ENCODE results near the gene TRPC3.

The TRPC3 gene

GRCh38 chr4:121861426-121861825 is 90.4 kb downstream of the TRPC3 start:
- TF ChIP-seq EZH2phosphoT487 (conservative IDR thresholded peaks at IDR 0.05; ENCODE audit: low read length) (no peak), CTCF (IDR thresholded peaks at IDR 0.05; ENCODE audit: insufficient read depth, low read length, poor library complexity, severe bottlenecking) (no peak)

DNA sequence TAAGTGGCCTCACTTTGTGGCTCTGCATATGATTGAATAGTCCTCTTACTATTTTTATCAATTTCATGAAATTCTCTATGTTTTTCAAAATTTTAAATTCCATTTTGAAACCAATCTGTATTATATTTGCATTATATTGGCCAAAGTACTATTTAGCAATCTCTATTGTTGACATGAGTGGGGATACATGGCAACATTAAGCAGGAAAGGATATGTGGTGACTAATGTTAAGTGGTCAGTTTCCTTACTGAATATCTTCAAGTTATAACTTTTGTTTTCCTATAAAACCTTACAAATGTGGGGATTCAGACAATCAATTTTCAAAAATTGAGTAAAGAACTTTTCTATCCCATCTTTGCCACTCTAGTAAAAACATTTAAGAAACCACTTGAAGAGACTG is 91.7 kb downstream of the TRPC3 start:
- no peaks in the 10 kb centered on the region for H3K36me3 ChIP-seq (ENCODE audit: low read length)
- H2AFZ ChIP-seq (ENCODE audit: low read depth, low read length, severe bottlenecking): no peak overlapping the region
- H3K4me3 ChIP-seq (ENCODE audit: insufficient read depth, low read length, poor library complexity, severe bottlenecking): no peak overlapping the region
- no peak overlapping the region for H3K27ac ChIP-seq (ENCODE audit: low read depth, low read length)
- H4K20me1 ChIP-seq (ENCODE audit: low read depth, low read length): no peaks in the 10 kb centered on the region
- no peaks in the 10 kb centered on the region for H3F3A ChIP-seq (ENCODE audit: insufficient read depth)
- H3K79me2 ChIP-seq (ENCODE audit: insufficient read depth, low read length): no peaks in the 10 kb centered on the region
- no peaks in the 10 kb centered on the region for H3K9me2 ChIP-seq (replicated peaks; ENCODE audit: insufficient read depth, low read length)
- no peak overlapping the region for H3K9ac ChIP-seq (ENCODE audit: low read length)
- H3K27me3 ChIP-seq (ENCODE audit: low read length): no peaks in the 10 kb centered on the region
- no peak overlapping the region for H3K4me2 ChIP-seq (ENCODE audit: low read depth, low read length, poor library complexity, severe bottlenecking)
- no peaks in the 10 kb centered on the region for H3K9me3 ChIP-seq (ENCODE audit: insufficient read depth, low read length)
- TF ChIP-seq CTCF (IDR thresholded peaks at IDR 0.05; ENCODE audit: insufficient read depth, low read length, poor library complexity, severe bottlenecking) (no peak), EZH2phosphoT487 (conservative IDR thresholded peaks at IDR 0.05; ENCODE audit: low read length) (no peak)

More at GRCh38 chr4:121861426-121861825, 90.4 kb downstream of the TRPC3 start:
- Histone ChIP-seq H3K79me2 (ENCODE audit: insufficient read depth, low read length) (no peaks in the 10 kb centered on the region), H3K36me3 (ENCODE audit: low read length) (no peaks in the 10 kb centered on the region), H3K9ac (ENCODE audit: low read length) (no peak overlapping the region), H4K20me1 (ENCODE audit: low read depth, low read length) (no peaks in the 10 kb centered on the region), H3K4me3 (ENCODE audit: insufficient read depth, low read length, poor library complexity, severe bottlenecking) (no peak overlapping the region), H3K27me3 (ENCODE audit: low read length) (no peaks in the 10 kb centered on the region), H3K9me3 (ENCODE audit: insufficient read depth, low read length) (no peaks in the 10 kb centered on the region), H3K9me2 (replicated peaks; ENCODE audit: insufficient read depth, low read length) (no peaks in the 10 kb centered on the region), H2AFZ (ENCODE audit: low read depth, low read length, severe bottlenecking) (no peak overlapping the region), H3F3A (ENCODE audit: insufficient read depth) (no peaks in the 10 kb centered on the region), H3K4me2 (ENCODE audit: low read depth, low read length, poor library complexity, severe bottlenecking) (no peak overlapping the region), H3K27ac (ENCODE audit: low read depth, low read length) (no peak overlapping the region)

GRCh38 chr4:121851354-121851753 is 100.5 kb downstream of the TRPC3 start:
- Histone ChIP-seq H3K4me2 (ENCODE audit: low read depth, low read length, poor library complexity, severe bottlenecking) (no peak overlapping the region), H3K9me2 (replicated peaks; ENCODE audit: insufficient read depth, low read length) (no peaks in the 10 kb centered on the region), H3F3A (ENCODE audit: insufficient read depth) (no peaks in the 10 kb centered on the region), H3K27ac (ENCODE audit: low read depth, low read length) (no peak overlapping the region), H2AFZ (ENCODE audit: low read depth, low read length, severe bottlenecking) (no peak overlapping the region), H3K9ac (ENCODE audit: low read length) (no peak overlapping the region), H3K79me2 (ENCODE audit: insufficient read depth, low read length) (no peaks in the 10 kb centered on the region), H3K9me3 (ENCODE audit: insufficient read depth, low read length) (no peaks in the 10 kb centered on the region), H3K36me3 (ENCODE audit: low read length) (no peaks in the 10 kb centered on the region), H3K27me3 (ENCODE audit: low read length) (no peaks in the 10 kb centered on the region), H4K20me1 (ENCODE audit: low read depth, low read length) (no peaks in the 10 kb centered on the region), H3K4me3 (ENCODE audit: insufficient read depth, low read length, poor library complexity, severe bottlenecking) (no peak overlapping the region)
- no peak for TF ChIP-seq CTCF (IDR thresholded peaks at IDR 0.05; ENCODE audit: insufficient read depth, low read length, poor library complexity, severe bottlenecking)
- TF ChIP-seq EZH2phosphoT487 (conservative IDR thresholded peaks at IDR 0.05; ENCODE audit: low read length): no peak

Measured in SU-DHL-6 (cell line).